GM12891 (cell line): ENCODE measurements around the gene GALNT18.

Experiments used
- PAX5 ChIP-seq: IDR thresholded peaks from 2 replicates; pipeline ENCODE4 v1.6.1; 2011; ENCODE audit warnings: low read length, moderate library complexity, mild to moderate bottlenecking; ENCODE audit not compliant: insufficient read depth, severe bottlenecking
- POLR2A ChIP-seq: IDR thresholded peaks from 2 replicates; pipeline ENCODE4 v1.6.1; 2011; ENCODE audit warnings: low read depth, low read length, control low read depth
- POLR2AphosphoS5 ChIP-seq: IDR thresholded peaks from 2 replicates; pipeline ENCODE4 v1.6.1; 2011; ENCODE audit warnings: low read depth, low read length, control low read depth
- POU2F2 ChIP-seq: IDR thresholded peaks from 2 replicates; pipeline ENCODE4 v1.6.1; 2011; ENCODE audit warnings: low read depth, mild to moderate bottlenecking, control low read depth, low read length, moderate library complexity
- SPI1 ChIP-seq: IDR thresholded peaks from 2 replicates; pipeline ENCODE4 v1.6.1; 2011; ENCODE audit warnings: low read depth, low read length, control low read depth
- TAF1 ChIP-seq: IDR thresholded peaks from 2 replicates; pipeline ENCODE4 v1.6.1; 2011; ENCODE audit warnings: low read depth, low read length, control low read depth

GRCh38 chr11:11476499-11476898 lies 145.3 kb downstream of the GALNT18 start:
- TF ChIP-seq POLR2A = no peak
- no peak for TF ChIP-seq POLR2AphosphoS5
- no peak for TF ChIP-seq TAF1
- no peak for TF ChIP-seq SPI1
- no peak for TF ChIP-seq POU2F2
- no peak for TF ChIP-seq PAX5
